Vagina (tissue), 2 donors: ENCODE results near the gene CPNE1. TPM values are rescaled to one million over a fixed set of nuclear protein-coding genes. Genes with fewer than 3 reads are reported as not detected.

Experiments
- DNase-seq, 2 donors: peaks; one replicate each; pipeline ENCODE4 v3.0.0-alpha.2; 2017; ENCODE audit errors: extremely low spot score in 2 of 2
- H3K27ac ChIP-seq: fragments of 200-600 bp; sonication (generic); one replicate; pipeline ENCODE4 v1.5.1; 2019
- H3K27me3 ChIP-seq: fragments of 200-600 bp; sonication (generic); one replicate; pipeline ENCODE4 v1.5.1; 2019
- H3K36me3 ChIP-seq, 2 donors: fragments of 200-600 bp; sonication (generic); one replicate each; pipeline ENCODE4 v1.5.1; 2017 to 2019
- H3K4me1 ChIP-seq: fragments of 200-600 bp; sonication (generic); one replicate; pipeline ENCODE4 v1.5.1; 2019
- H3K4me3 ChIP-seq, 2 donors: fragments of 200-600 bp; sonication (generic); 1 replicate in 1 of 2; 2 replicates in 1 of 2; pipeline ENCODE4 v1.5.1; 2016 to 2019
- H3K9me3 ChIP-seq: fragments of 200-600 bp; sonication (generic); one replicate; pipeline ENCODE4 v1.5.1; 2019
- CTCF ChIP-seq, 3 experiments: fragments of 450-650 bp in 2 of 3; fragments of 200-600 bp in 1 of 3; sonication (generic) in 1 of 3; IDR thresholded peaks; one replicate each; pipeline ENCODE4 v1.5.1; 2017 to 2019; ENCODE audit warnings: antibody characterized with exemption in 3 of 3, mild to moderate bottlenecking in 2 of 3, moderate library complexity in 2 of 3
- POLR2A ChIP-seq, 2 donors: fragments of 450-650 bp; IDR thresholded peaks; one replicate each; pipeline ENCODE4 v1.6.1; 2017; ENCODE audit warnings: antibody characterized with exemption in 2 of 2, mild to moderate bottlenecking in 2 of 2, moderate library complexity in 2 of 2
- POLR2AphosphoS5 ChIP-seq, 2 donors: sonication (generic); formaldehyde crosslinking; IDR thresholded peaks; one replicate each; pipeline ENCODE4 v1.9.0; 2017; ENCODE audit warnings: antibody characterized with exemption in 2 of 2, mild to moderate bottlenecking in 2 of 2, low read depth in 1 of 2; ENCODE audit not compliant: insufficient read depth in 1 of 2
- intact Hi-C: fragments of 100-400 bp; cut with DNase I; formaldehyde crosslinking; loops from one replicate; pipeline ENCODE4 v1.15.1; 2023
- total RNA-seq: library from RNA; depleted of rRNA; stranded (reverse); fragments of >200 nt; gene quantifications from one replicate; pipeline ENCODE4 v1.2.3, GENCODE V29; 2016

CPNE1 gene
- total RNA-seq, 1 donor from 2014 or later: 149 TPM

GRCh38 chr20:35606127-35606526 lies 58.6 kb downstream of the CPNE1 start:
- no peak for DNase-seq
- intact Hi-C loops: no loop called here
- Histone ChIP-seq H3K36me3 (no peaks in the 10 kb centered on the region), H3K27ac (no peak overlapping the region), H3K4me3 (no peak overlapping the region), H3K4me1 (peaks cover 11% of the 10 kb centered on the region), H3K9me3 (no peaks in the 10 kb centered on the region), H3K27me3 (no peaks in the 10 kb centered on the region)
- TF ChIP-seq POLR2AphosphoS5 (IDR thresholded peaks at IDR 0.05; ENCODE audit: insufficient read depth in 1 of 2, low read depth in 1 of 2) (no peak), CTCF (IDR thresholded peaks at IDR 0.05) (no peak), POLR2A (IDR thresholded peaks at IDR 0.05) (no peak)

GRCh38 chr20:35604449-35604747 lies 60.3 kb downstream of the CPNE1 start:
- intact Hi-C loops: no loop called here

GRCh38 chr20:35603695-35604448 lies 60.8 kb downstream of the CPNE1 start:
- TF ChIP-seq POLR2A (IDR thresholded peaks at IDR 0.05) (no peak), POLR2AphosphoS5 (IDR thresholded peaks at IDR 0.05; ENCODE audit: insufficient read depth in 1 of 2, low read depth in 1 of 2) (no peak)
- H3K9me3 ChIP-seq: no peaks in the 10 kb centered on the region
- intact Hi-C loops: no loop called here
- DNase-seq: no peak
- H3K27me3 ChIP-seq: no peaks in the 10 kb centered on the region
- no peak overlapping the region for H3K27ac ChIP-seq
- H3K36me3 ChIP-seq: no peaks in the 10 kb centered on the region
- H3K4me1 ChIP-seq: peaks cover 21% of the 10 kb centered on the region
- H3K4me3 ChIP-seq: no peak overlapping the region

More at GRCh38 chr20:35604449-35604747, 60.3 kb downstream of the CPNE1 start:
- Histone ChIP-seq H3K9me3 (no peaks in the 10 kb centered on the region), H3K4me3 (no peak overlapping the region), H3K27me3 (no peaks in the 10 kb centered on the region), H3K4me1 (peaks cover 21% of the 10 kb centered on the region), H3K36me3 (no peaks in the 10 kb centered on the region), H3K27ac (no peak overlapping the region)
- no peak for DNase-seq
- TF ChIP-seq POLR2AphosphoS5 (IDR thresholded peaks at IDR 0.05; ENCODE audit: insufficient read depth in 1 of 2, low read depth in 1 of 2): no peak
- no peak for TF ChIP-seq CTCF (IDR thresholded peaks at IDR 0.05)
- TF ChIP-seq POLR2A (IDR thresholded peaks at IDR 0.05): no peak

- Histone ChIP-seq H3K27me3 (no peaks in the 10 kb centered on the region), H3K4me1 (peaks cover 21% of the 10 kb centered on the region), H3K4me3 (no peak overlapping the region), H3K9me3 (no peaks in the 10 kb centered on the region), H3K36me3 (no peaks in the 10 kb centered on the region), H3K27ac (no peak overlapping the region)
- no peak for TF ChIP-seq POLR2A (IDR thresholded peaks at IDR 0.05)
- TF ChIP-seq POLR2AphosphoS5 (IDR thresholded peaks at IDR 0.05; ENCODE audit: insufficient read depth in 1 of 2, low read depth in 1 of 2): no peak
- no peak for TF ChIP-seq CTCF (IDR thresholded peaks at IDR 0.05)
- no peak for DNase-seq
- intact Hi-C loops: no loop called here
Observed at GRCh38 chr20:35602851-35603495, 61.7 kb downstream of the CPNE1 start.

- no peaks in the 10 kb centered on the region for H3K27me3 ChIP-seq
- peak overlapping the region; percentile 16 for H3K27ac ChIP-seq
- intact Hi-C loops: loop anchor here (1.0 kb wide), 1 partner anchor 60 kb away; no protein-coding TSS in a partner anchor
- no peaks in the 10 kb centered on the region for H3K9me3 ChIP-seq
- no peaks in the 10 kb centered on the region for H3K36me3 ChIP-seq
- H3K4me1 ChIP-seq: peaks cover 21% of the 10 kb centered on the region
- no peak for DNase-seq
- TF ChIP-seq CTCF (IDR thresholded peaks at IDR 0.05) (no peak), POLR2A (IDR thresholded peaks at IDR 0.05) (no peak), POLR2AphosphoS5 (IDR thresholded peaks at IDR 0.05; ENCODE audit: insufficient read depth in 1 of 2, low read depth in 1 of 2) (no peak)
- H3K4me3 ChIP-seq: peak overlapping the region; percentile 44 to 59
Observed at GRCh38 chr20:35601990-35602389, 62.7 kb downstream of the CPNE1 start.
